NCI-H146 (cell line): ENCODE measurements around the gene GLS2.
"Not testable (repeated sequence)": the region's sequence is repeated elsewhere in the genome, so short reads cannot be mapped to it uniquely, and the experiment has no call there.

ENCODE experiments used
- DNase-seq: peaks from one replicate; lab custom pipeline; 2025; lab: John Stamatoyannopoulos, UW

The GLS2 gene

DNA sequence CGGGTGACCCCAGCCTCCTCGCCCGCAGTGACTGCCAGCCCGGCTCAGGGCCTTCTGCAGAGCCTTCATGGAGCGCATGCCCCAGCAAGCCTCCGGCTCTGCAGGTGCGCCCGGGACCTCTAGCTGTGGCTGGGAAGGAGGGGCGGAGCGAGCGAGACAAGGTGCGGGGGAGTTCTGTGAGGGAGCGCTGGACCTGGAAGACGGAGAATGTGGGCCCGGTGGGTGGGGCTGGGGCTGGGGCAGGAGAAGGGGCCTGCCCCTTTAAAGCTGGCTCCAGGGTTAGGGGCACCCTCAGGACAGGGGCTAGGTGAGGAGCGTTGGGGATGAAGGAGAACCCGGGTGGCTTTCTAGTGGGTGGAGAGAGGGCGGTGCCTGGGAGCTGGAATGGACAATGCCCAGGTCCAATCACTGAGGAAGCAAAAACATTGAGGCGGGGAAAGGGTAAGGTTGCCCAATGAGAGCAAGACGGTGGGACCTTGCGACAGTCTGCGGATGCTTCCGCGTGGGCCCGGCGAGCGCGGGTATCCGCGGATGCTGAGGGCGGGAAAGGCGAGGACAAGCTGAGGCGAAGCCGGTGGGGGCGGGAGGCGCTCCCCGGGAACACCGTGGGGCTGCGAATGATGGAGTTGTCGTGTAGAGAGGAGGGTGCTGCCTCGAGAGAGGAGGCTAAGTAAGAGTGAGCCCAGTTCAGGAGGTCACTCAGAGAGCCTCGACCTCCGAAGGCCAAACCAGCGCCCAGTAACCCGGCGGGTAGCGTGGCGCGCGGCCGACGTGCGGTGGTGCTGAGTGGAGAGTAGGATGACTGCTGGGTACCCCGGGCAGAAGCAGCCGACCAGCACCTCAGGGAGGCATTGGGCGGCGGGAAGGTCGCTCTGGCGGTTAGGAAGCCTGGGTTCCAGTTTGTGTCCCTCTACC, at the start of gene GLS2:
Gene GLS2, minus strand, starts transcription at position 121 of the 915 bp plus-strand sequence. Its CDS starts 43 bp downstream, at position 78.
- peak; percentile 93 for DNase-seq

DNA sequence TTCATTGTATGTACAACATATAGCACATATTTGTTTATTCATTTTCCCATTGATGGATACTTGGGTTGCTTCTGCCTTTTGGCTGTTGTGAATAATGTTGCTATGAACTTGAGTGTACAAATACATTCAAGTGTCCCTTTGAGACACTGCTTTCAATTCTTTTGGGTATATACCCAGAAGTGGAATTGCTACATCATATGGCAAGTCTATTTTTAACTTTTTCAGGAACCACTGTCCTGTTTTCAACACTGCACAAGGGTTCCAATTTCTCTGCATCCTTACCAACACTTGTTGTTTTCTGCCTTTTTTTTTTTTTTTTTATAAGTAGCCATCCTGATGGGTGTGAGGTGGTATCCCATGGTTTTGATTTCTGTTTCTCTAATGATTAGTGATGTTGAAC, 49.6 kb upstream of the GLS2 start:
- DNase-seq = no peak

DNA sequence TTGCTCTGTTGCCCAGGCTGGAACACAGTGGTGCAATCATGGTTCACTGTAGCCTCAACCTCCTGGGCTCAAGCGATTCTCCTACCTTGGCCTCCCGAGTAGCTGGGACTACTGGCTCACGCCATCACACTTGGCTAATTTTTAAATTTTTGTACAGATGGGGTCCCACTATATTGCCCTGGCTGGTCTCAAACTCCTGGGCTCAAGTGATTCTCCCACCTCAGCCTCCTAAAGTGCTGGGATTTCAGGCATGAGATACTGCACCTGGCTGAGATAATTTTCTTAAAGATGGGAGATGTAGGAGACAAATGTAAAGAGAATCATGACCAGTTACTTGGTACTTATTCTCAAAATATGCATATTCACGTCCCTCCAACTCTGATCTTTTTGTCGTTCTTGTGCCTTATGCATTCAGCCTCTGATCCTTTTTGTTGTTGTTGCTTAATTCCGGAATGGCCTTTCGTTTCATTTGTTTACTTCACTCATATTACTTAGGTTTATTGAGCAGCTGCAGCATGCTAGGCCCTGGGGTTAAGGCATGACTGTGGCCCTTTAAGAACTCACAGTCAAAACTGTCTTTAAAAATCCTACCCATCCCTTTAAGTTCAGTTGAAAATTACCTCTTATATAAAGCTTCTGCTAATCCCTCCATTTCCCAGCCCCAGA, 42.6 kb upstream of the GLS2 start:
- DNase-seq = no peak

DNA sequence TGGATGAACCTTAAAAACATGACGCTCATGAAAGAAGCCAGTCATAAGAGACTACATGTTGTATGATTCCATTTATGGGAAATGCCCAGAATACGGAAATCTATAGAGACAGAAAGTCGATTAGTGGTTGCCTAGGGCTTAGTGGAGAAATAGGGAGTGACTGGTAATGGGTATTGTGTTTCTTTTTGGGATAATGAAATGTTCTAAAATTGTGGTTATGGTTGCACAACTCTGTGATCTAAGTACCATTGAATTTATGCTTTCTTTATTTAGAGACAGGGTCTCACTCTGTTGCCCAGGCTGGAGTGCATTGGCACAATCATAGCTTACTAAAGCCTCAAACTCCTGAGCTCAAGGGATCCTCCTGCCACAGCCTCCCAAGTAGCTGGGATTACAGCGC, 41.7 kb upstream of the GLS2 start:
- DNase-seq = no peak

DNA sequence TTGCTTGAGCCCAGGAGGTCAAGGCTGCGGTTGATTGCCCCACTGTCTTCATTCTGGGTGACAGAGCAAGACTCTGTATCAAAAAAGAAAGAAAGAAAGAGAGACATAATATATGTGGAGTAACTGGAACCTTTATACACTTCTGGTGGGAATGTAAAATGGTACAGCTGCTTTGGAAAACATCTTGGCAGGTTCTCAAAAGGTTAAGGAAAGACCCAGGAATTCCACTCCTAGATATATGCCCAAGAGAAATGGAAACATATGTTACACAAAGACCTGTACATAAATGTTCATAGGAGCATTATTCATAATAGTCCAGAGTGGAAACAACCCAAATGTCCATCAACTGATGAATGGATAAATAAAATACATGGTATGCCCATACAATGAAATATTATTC, 40.9 kb upstream of the GLS2 start:
- no peak for DNase-seq

DNA sequence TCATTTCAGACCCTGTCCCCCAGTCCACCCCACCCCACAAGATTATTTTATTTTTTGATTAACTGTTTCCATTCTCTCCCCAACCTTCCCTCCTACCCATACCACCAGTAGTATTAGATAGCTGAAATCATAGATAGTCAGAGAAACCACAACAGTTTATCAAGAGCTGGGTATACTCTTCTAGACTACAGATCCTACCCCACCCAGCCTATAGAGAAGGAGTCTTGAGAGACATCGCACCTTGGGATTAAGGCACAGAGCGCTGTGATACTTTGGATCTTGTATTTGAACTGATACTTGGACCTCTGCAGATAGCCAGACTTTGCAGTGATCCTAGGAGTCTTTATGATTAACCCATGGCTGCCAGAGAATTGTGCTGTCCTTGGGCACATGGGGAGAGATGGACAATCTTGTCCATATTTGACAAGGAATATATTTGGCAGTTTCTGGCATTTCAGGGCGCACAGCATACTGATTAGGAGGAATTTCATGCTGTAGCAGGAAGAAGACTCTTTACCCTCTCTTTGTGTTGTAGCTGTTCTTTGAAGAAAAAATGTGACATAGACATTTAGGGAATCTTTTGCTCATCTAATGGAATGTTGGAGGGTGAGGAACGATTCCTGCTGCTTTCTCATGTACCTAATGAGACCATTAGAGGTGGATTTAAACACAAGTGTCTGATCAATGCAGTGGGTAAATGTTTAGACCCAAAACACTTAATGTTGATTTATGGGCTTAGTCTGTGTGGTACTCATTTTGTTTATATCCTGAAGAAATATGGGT, 34.6 kb upstream of the GLS2 start:
- no peak for DNase-seq

DNA sequence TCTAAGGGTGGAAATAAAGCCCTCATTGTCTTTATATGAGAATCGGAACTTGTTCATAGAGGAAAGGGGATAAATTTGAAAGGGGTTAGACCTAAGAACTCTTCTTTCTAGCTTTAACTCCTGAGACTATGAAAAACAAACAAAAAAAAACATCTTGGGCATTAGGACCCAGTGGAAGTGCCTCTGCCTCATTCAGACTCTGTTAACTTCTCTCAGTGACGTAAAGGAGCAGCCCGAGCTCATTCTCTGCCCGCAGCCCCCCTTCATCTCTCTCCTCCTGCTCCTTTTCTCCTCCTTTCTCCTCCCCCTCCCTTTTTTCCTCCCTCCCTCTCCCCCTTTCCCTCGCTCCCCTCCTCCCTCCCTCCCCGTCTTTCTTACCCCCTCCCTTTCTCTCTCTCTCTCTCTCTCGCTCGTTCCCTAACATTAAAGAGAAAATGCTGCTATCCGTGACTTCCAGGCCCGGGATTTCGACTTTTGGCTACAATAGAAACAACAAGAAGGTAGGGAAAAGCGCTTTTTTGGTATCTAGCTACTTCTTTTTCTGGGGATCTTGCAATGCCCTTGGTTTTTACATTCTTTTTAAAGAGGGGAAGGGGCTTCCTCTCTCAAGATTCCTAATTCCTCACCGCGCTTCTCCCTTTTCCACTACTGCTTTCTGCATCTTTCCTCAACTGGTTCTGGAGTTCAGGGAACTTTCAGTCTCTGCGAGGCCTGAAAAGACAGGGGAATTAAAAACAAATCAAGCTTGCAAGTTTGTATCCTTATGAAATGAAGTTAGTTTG, 33.8 kb upstream of the GLS2 start, which contains the start of gene RBMS2:
Gene RBMS2, plus strand, starts transcription at position 231 of the 782 bp plus-strand sequence. Its CDS starts 204 bp downstream, at position 435.
- DNase-seq = peak; percentile 54

DNA sequence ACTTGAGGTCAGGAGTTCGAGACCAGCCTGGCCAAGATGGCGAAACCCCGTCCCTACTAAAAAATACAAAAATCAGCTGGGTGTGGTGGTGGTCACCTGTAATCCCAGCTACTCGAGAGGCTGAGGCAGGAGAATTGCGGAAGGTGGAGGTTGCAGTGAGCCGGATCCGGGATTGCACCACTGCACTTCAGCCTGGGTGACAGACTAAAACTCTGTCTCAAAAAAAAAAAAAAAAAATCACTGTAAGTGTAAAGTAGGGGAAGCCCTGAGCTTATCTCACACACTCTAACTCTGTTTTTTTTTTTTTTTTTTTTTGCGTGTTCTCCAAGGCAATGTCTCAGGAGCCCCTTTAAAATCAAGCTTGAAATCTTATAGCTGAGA, 33.2 kb upstream of the GLS2 start:
- no peak for DNase-seq

DNA sequence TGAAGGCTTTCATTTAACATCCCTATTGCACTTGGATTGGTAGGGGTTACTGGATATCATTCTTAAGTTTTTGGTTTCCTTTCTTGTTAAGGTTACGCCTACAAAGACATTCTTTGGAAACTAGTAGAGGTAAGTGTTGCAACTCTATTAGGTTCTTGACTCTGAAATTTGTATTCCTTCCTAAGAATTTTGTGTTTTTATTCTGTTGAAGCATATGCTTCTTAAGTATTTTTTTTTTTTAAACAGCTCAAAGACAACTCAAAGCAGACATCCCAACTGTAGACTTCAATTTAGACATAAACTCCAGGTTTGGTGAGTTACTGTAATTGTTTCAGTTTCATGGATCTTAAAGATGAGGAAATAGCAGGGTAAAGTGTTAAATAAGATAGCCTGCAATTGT, 32.5 kb upstream of the GLS2 start:
- no peak for DNase-seq

DNA sequence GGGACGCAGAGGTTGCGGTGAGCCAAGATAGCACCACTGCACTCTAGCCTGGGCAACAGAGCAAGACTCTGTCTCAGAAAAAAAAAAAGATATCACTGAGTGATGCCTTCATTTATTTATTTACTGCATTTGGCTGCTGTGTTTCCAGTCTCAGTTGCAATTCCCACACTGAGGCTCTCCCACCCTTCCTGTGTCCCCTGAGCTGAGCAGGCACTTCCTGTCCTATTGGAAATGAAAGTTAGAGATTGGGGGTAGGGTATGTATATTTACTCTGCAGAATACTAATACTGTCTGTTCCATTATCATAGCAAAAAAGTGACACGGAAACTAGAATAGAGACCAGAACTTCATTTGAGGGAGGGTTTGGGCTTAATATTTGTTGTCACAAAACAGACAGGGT, 32.1 kb upstream of the GLS2 start:
- DNase-seq = no peak

DNA sequence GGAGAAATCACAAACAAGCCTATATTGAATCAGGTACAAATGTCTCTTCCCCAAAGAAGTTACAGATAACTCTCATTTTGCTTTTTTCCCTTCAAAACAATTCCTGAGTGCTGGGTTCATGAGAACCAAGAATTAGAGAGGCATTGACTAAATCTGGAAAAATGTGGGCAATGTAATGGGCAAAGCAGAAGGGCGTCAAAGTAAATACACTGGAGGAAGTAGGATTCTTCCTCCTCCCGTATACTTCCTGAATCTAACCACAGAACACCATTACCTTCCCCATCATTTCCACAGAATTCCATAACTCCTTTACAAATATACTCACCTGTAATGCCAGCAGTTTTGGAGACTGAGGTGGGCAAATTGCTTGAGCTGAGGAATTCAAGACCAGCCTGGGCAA, 30.6 kb upstream of the GLS2 start:
- no peak for DNase-seq

DNA sequence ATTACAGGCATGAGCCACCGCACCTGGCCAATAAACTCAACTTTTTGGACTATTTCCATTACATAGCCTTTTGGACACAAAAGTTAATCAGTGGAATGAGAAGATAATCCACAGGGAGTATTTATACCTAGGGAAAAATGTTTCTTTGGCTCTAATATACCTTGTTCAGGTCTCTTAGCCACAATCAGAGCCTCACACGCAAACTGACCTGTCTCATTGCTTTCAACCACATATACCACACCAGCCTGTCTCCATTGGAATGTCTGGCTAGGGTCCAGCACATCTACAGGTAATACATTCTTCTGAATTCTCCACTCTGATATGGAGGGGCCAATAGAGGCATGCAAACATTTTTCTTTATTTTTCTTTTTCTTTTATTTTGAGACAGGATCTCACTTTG, 29.9 kb upstream of the GLS2 start:
- no peak for DNase-seq

DNA sequence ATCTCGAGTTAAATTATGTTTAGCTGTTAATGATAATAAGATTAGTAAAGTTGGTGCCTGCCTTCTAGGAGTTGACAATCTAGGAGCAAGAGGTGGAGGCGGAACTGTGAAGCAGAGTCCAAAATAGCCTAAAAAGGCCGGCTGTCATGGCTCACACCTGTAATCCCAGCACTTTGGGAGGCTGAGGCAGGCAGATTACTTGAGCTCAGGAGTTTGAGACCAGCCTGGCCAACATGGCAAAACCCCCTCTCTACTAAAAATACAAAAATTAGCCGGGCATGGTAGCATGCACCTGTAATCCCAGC, 26.0 kb upstream of the GLS2 start:
- not testable (repeated sequence) for DNase-seq

DNA sequence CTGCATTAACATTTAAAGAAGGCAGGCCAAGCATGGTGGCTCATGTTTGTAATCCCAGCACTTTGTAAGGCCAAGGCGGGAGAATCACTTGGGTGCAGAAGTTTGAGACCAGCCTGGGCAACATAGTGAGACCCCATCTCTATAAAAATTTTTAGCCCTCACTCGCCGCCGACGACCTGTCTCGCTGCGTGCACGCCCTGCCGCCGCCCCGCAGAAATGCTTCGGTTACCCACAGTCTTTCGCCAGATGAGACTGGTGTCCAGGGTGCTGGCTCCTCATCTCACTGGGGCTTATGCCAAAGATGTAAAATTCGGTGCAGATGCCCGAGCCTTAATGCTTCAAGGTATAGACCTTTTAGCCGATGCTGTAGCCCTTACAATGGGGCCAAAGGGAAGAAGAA, 22.8 kb upstream of the GLS2 start:
- DNase-seq = no peak

DNA sequence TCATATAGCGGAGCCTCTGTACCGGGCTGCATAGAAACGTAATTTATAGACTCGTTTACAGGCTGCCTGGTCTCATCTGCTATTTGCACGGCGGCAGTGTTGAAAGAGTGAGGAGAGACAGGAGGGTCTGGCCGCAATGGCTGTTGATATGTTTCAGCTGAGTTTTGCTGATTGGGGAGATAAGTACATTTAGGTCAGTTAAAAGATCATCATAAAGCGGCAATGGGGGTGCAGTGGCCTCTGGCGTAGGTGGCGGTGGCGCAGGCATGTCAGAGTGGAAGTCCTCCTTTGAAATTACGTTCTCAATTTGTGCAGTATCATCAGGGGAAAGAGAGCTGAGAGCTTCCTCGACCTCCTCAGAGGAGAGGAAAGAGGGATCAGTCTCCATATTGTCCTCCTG, 11.9 kb upstream of the GLS2 start:
- not testable (repeated sequence) for DNase-seq

DNA sequence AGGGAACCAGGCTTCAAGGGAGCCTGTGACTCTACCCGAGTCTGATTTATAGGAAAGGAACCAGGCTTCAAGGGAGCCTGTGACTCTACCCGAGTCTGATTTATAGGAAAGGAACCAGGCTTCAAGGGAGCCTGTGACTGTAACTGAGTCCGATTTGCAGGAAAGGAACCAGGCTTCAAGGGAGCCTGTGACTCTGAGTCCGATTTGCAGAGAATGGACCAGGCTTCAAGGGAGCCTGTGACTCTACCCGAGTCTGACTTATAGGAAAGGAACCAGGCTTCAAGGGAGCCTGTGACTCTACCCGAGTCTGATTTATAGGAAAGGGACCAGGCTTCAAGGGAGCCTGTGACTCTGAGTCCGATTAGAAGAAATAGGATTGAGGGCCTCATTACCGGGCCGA, 11.5 kb upstream of the GLS2 start:
- not testable (repeated sequence) for DNase-seq

DNA sequence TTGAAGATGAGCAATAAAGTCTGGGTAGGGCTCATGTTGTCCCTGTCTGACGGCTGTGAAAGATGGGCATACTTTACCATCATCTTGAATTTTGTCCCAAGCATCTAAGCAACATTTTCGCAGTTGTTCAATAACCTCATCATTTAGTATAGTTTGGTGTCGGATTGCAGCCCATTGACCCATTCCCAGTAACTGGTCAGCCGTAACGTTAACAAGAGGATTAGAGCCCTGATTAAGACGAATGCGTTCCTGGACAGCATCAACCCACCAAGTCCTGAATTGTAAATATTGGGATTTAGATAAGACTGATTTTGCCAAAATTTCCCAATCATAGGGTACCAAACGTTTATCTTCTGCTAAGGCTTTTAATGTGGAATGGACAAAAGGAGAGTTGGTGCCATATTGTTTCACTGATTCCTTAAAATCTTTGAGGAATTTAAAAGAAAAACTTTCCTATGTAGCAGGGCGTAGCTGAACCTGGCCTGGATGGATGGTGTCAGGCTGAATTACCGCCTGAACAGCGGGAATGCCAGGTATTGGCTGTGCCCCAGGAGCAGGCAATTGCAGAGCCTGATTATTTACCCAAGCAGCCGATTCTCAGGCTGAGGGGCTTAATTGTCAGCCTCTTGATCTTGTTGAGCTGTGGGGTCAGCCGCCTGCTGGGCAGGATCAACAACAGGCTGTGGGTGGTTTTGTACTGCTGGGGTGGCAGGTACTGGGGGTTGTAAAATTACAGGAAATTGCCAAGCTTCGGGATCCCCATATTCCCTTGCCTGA, 10.4 kb upstream of the GLS2 start:
- DNase-seq = peak; percentile 92

DNA sequence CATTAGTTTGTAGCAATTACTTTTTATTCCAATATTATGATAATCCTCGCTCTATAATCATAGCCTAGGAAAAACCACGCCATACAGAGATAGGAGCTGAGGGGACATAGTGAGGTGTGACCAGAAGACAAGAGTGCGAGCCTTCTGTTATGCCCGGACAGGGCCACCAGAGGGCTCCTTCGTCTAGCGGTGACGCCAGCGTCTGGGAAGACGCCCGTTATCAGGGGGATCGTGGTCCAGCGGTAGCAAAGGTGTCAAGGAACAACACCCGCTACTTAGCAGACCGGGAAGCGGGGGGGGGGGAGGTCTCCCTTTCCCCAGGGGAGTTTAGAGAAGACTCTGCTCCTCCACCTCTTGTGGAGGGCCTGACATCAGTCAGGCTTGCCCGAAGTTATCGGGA, 8.7 kb upstream of the GLS2 start:
- DNase-seq = peak; percentile 19

DNA sequence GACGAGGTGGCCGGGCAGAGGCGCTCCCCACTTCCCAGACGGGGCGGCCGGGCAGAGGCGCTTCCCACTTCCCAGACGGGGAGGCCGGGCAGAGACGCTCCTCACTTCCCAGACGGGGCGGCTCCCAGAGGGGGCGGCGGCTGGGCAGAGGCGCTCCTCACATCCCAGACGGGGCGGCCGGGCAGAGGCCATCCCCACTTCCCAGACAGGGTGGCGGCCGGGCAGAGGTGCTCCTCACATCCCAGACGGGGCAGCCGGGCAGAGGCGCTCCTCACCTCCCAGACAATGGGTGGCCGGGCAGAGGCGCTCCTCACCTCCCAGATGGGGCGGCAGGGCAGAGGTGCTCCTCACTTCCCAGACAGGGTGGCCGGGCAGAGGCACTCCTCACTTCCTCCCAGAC, 6.5 kb upstream of the GLS2 start:
- not testable (repeated sequence) for DNase-seq

DNA sequence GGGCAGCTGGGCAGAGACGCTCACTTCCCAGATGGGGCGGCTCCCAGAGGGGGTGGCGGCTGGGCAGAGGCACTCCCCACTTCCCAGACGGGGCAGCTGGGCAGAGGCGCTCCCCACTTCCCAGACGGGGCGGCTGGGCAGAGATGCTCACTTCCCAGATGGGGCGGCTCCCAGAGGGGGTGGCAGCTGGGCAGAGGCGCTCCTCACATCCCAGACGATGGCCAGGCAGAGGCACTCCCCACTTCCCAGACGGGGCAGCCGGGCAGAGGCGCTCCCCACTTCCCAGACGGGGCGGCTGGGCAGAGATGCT, 6.1 kb upstream of the GLS2 start:
- DNase-seq = not testable (repeated sequence)

DNA sequence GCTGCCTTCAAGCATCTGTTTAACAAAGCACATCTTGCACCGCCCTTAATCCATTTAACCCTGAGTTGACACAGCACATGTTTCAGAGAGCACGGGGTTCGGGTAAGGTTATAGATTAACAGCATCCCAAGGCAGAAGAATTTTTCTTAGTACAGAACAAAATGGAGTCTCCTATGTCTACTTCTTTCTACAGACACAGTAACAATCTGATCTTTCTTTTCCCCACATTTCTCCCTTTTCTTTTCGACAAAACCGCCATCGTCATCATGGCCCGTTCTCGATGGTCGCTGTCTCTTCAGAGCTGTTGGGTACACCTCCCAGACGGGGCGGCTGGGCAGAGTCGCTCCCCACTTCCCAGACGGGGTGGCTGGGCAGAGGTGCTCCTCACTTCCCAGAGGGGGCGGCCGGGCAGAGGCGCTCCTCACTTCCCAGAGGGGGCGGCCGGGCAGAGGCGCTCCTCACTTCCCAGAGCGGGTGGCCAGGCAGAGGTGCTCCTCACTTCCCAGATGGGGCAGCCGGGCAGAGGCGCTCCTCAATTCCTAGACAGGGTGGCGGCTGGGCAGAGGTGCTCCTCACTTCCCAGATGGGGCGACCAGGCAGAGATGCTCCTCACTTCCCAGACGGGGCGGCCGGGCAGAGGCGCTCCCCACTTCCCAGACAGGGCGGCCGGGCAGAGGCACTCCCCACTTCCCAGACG, 5.6 kb upstream of the GLS2 start:
- not testable (repeated sequence) for DNase-seq
